ENCODE results near the gene CDON. TPM values are rescaled to one million over a fixed set of nuclear protein-coding genes. Genes with fewer than 3 reads are reported as not detected.

CDON gene
- 39.7 TPM for polyA plus RNA-seq (2013, experiment 1 of 2)
- 38.5 TPM for polyA plus RNA-seq (2013, experiment 2 of 2)

- H4K91ac ChIP-seq (ENCODE audit: low read depth, low read length, poor library complexity), result no peak within 1 kb of the TSS
- no peaks in the 10 kb centered on the region for H3K79me1 ChIP-seq (ENCODE audit: low read depth, low read length)
- no peaks in the 10 kb centered on the region for H3K36me3 ChIP-seq (replicated peaks in 1 of 2; ENCODE audit: control insufficient read depth in 2 of 2, insufficient read depth in 2 of 2, low read length in 2 of 2)
- H2BK5ac ChIP-seq (ENCODE audit: low read length), result peak within 1 kb of the TSS; percentile 95
- peak within 1 kb of the TSS; percentile 76 for H3K23ac ChIP-seq (ENCODE audit: low read depth, low read length, poor library complexity)
- peak within 1 kb of the TSS; percentile 60 for H2BK15ac ChIP-seq (ENCODE audit: low read length)
- H2AFZ ChIP-seq (ENCODE audit: low read length), result peak within 1 kb of the TSS; percentile 100
- H3K4me3 ChIP-seq (ENCODE audit: low read length in 2 of 2), result peak within 1 kb of the TSS; percentile 61 to 92
- H3K9ac ChIP-seq (ENCODE audit: low read depth, low read length, poor library complexity), result peak within 1 kb of the TSS; percentile 96
- H3K18ac ChIP-seq (ENCODE audit: low read length), result peak within 1 kb of the TSS; percentile 100
- H3K4me1 ChIP-seq (ENCODE audit: control insufficient read depth in 2 of 2, insufficient read depth in 1 of 2, low read depth in 1 of 2, low read length in 2 of 2), result peaks cover 7 to 26% of the 10 kb centered on the region in 2 donors
- peak; percentile 97 for DNase-seq (ENCODE audit: low spot score)
- peak within 1 kb of the TSS; percentile 99 for H2BK12ac ChIP-seq (ENCODE audit: low read length)
- peaks cover 0 to 6% (median 0%) of the 10 kb centered on the region in 3 experiments for H3K27me3 ChIP-seq (ENCODE audit: control insufficient read depth in 3 of 3, insufficient read depth in 3 of 3, low read depth in 1 of 3, low read length in 3 of 3)
- peak within 1 kb of the TSS; percentile 95 for H2AK5ac ChIP-seq (ENCODE audit: low read depth, low read length)
- H3K9me3 ChIP-seq (replicated peaks in 1 of 2; ENCODE audit: control insufficient read depth in 2 of 2, insufficient read depth in 1 of 2, low read depth in 1 of 2, low read length in 2 of 2), result no peaks in the 10 kb centered on the region
- H4K8ac ChIP-seq (ENCODE audit: low read depth, low read length), result no peak within 1 kb of the TSS
- H3K14ac ChIP-seq (ENCODE audit: low read length), result no peak within 1 kb of the TSS
- peak within 1 kb of the TSS; percentile 85 for H3K27ac ChIP-seq (replicated peaks; ENCODE audit: low read length)
- no CpG with 5 or more reads among the region's 82 CpGs for WGBS, 2 donors (ENCODE audit: extremely low coverage in 2 of 2, insufficient read length in 2 of 2, insufficient replicate concordance in 1 of 2)
- H3K4me2 ChIP-seq (ENCODE audit: insufficient read depth, low read length, poor library complexity, severe bottlenecking), result peak within 1 kb of the TSS; percentile 81
- H3K4ac ChIP-seq (ENCODE audit: low read length), result no peak within 1 kb of the TSS
- H2BK120ac ChIP-seq (ENCODE audit: low read depth, low read length), result peak within 1 kb of the TSS; percentile 69
Measured at GRCh38 chr11:126062679-126063506, at the start of gene CDON. TSS of gene CDON (minus strand) at chr11:126062866. CDS start at chr11:126023476, 39,390 bp downstream.

- Histone ChIP-seq H3K4me1 (ENCODE audit: control insufficient read depth in 2 of 2, insufficient read depth in 1 of 2, low read depth in 1 of 2, low read length in 2 of 2) (peaks cover 4 to 9% of the 10 kb centered on the region in 2 donors), H2BK15ac (ENCODE audit: low read length) (peak overlapping the region; percentile 95), H2AFZ (ENCODE audit: low read length) (no peak overlapping the region), H3K4ac (ENCODE audit: low read length) (no peak overlapping the region), H3K27ac (replicated peaks; ENCODE audit: low read length) (no peak overlapping the region), H3K27me3 (ENCODE audit: control insufficient read depth in 3 of 3, insufficient read depth in 3 of 3, low read depth in 1 of 3, low read length in 3 of 3) (peaks cover 0 to 83% (median 0%) of the 10 kb centered on the region in 3 experiments), H2AK5ac (ENCODE audit: low read depth, low read length) (peak overlapping the region; percentile 60), H2BK12ac (ENCODE audit: low read length) (no peak overlapping the region), H3K23ac (ENCODE audit: low read depth, low read length, poor library complexity) (no peak overlapping the region), H3K4me3 (ENCODE audit: low read length in 2 of 2) (no peak overlapping the region), H3K9ac (ENCODE audit: low read depth, low read length, poor library complexity) (no peak overlapping the region), H3K4me2 (ENCODE audit: insufficient read depth, low read length, poor library complexity, severe bottlenecking) (no peak overlapping the region), H2BK120ac (ENCODE audit: low read depth, low read length) (no peak overlapping the region), H3K9me3 (replicated peaks in 1 of 2; ENCODE audit: control insufficient read depth in 2 of 2, insufficient read depth in 1 of 2, low read depth in 1 of 2, low read length in 2 of 2) (no peaks in the 10 kb centered on the region), H4K91ac (ENCODE audit: low read depth, low read length, poor library complexity) (peak overlapping the region; percentile 19), H3K18ac (ENCODE audit: low read length) (peak overlapping the region; percentile 55), H3K14ac (ENCODE audit: low read length) (peak overlapping the region; percentile 32), H3K36me3 (replicated peaks in 1 of 2; ENCODE audit: control insufficient read depth in 2 of 2, insufficient read depth in 2 of 2, low read length in 2 of 2) (no peaks in the 10 kb centered on the region), H4K8ac (ENCODE audit: low read depth, low read length) (no peak overlapping the region), H2BK5ac (ENCODE audit: low read length) (peak overlapping the region; percentile 67), H3K79me1 (ENCODE audit: low read depth, low read length) (no peaks in the 10 kb centered on the region)
- no peak for DNase-seq (ENCODE audit: low spot score)
- no CpG with 5 or more reads among the region's 8 CpGs for WGBS, 2 donors (ENCODE audit: extremely low coverage in 2 of 2, insufficient read length in 2 of 2, insufficient replicate concordance in 1 of 2)
Measured at GRCh38 chr11:126111458-126112116, 48.9 kb upstream of the CDON start.

- peak overlapping the region; percentile 56 for H3K9ac ChIP-seq (ENCODE audit: low read depth, low read length, poor library complexity)
- peak overlapping the region; percentile 3 for H2BK120ac ChIP-seq (ENCODE audit: low read depth, low read length)
- no CpG with 5 or more reads among the region's 10 CpGs for WGBS, 2 donors (ENCODE audit: extremely low coverage in 2 of 2, insufficient read length in 2 of 2, insufficient replicate concordance in 1 of 2)
- H3K9me3 ChIP-seq (replicated peaks in 1 of 2; ENCODE audit: control insufficient read depth in 2 of 2, insufficient read depth in 1 of 2, low read depth in 1 of 2, low read length in 2 of 2), result no peaks in the 10 kb centered on the region
- H3K14ac ChIP-seq (ENCODE audit: low read length), result no peak overlapping the region
- no peaks in the 10 kb centered on the region for H3K79me1 ChIP-seq (ENCODE audit: low read depth, low read length)
- H3K36me3 ChIP-seq (replicated peaks in 1 of 2; ENCODE audit: control insufficient read depth in 2 of 2, insufficient read depth in 2 of 2, low read length in 2 of 2), result no peaks in the 10 kb centered on the region
- no peak overlapping the region for H2AFZ ChIP-seq (ENCODE audit: low read length)
- no peak for DNase-seq (ENCODE audit: low spot score)
- peaks cover 0 to 76% (median 0%) of the 10 kb centered on the region in 3 experiments for H3K27me3 ChIP-seq (ENCODE audit: control insufficient read depth in 3 of 3, insufficient read depth in 3 of 3, low read depth in 1 of 3, low read length in 3 of 3)
- H3K23ac ChIP-seq (ENCODE audit: low read depth, low read length, poor library complexity), result no peak overlapping the region
- H4K91ac ChIP-seq (ENCODE audit: low read depth, low read length, poor library complexity), result peak overlapping the region; percentile 12
- peak overlapping the region; percentile 82 for H3K18ac ChIP-seq (ENCODE audit: low read length)
- peak overlapping the region; percentile 71 for H2BK5ac ChIP-seq (ENCODE audit: low read length)
- H3K27ac ChIP-seq (replicated peaks; ENCODE audit: low read length), result no peak overlapping the region
- peak overlapping the region; percentile 72 for H2AK5ac ChIP-seq (ENCODE audit: low read depth, low read length)
- peaks cover 4 to 19% of the 10 kb centered on the region in 2 donors for H3K4me1 ChIP-seq (ENCODE audit: control insufficient read depth in 2 of 2, insufficient read depth in 1 of 2, low read depth in 1 of 2, low read length in 2 of 2)
- no peak overlapping the region for H3K4ac ChIP-seq (ENCODE audit: low read length)
- H2BK15ac ChIP-seq (ENCODE audit: low read length), result peak overlapping the region; percentile 77
- H4K8ac ChIP-seq (ENCODE audit: low read depth, low read length), result no peak overlapping the region
- no peak overlapping the region for H3K4me3 ChIP-seq (ENCODE audit: low read length in 2 of 2)
- no peak overlapping the region for H2BK12ac ChIP-seq (ENCODE audit: low read length)
- no peak overlapping the region for H3K4me2 ChIP-seq (ENCODE audit: insufficient read depth, low read length, poor library complexity, severe bottlenecking)
Measured at GRCh38 chr11:126109941-126110731, 47.5 kb upstream of the CDON start.

All from neuronal stem cell (in vitro differentiated cells).